ENCODE results near the gene ACOT7.
"Not testable (repeated sequence)": the region's sequence is repeated elsewhere in the genome, so short reads cannot be mapped to it uniquely, and the experiment has no call there.

GRCh38 chr1:6219641-6220040 is 173.9 kb downstream of the ACOT7 start:
- not testable (repeated sequence) for TF ChIP-seq CTCF (IDR thresholded peaks at IDR 0.05 in 8 of 11, conservative IDR thresholded peaks at IDR 0.05 in 3 of 11); POLR2A (IDR thresholded peaks at IDR 0.05); POLR2AphosphoS5 (IDR thresholded peaks at IDR 0.05)
